ENCODE measurements around the gene ABCD1.

The ABCD1 gene

GRCh38 chrX:153766098-153766817, 41.6 kb downstream of the ABCD1 start:
- Histone ChIP-seq H3K4me3 (ENCODE audit: low read length) (peak overlapping the region; percentile 42), H3K9ac (ENCODE audit: low read length) (peak overlapping the region; percentile 47), H3K4me1 (ENCODE audit: control insufficient read depth, insufficient read depth, low read length) (peaks cover 4% of the 10 kb centered on the region), H3K27me3 (ENCODE audit: control insufficient read depth, insufficient read depth, low read length) (no peaks in the 10 kb centered on the region), H3K36me3 (ENCODE audit: control insufficient read depth, insufficient read depth, low read length) (no peaks in the 10 kb centered on the region), H3K27ac (ENCODE audit: low read depth, low read length) (peak overlapping the region; percentile 79)

GRCh38 chrX:153766871-153767673, 42.4 kb downstream of the ABCD1 start:
- Histone ChIP-seq H3K4me3 (ENCODE audit: low read length) (peak overlapping the region; percentile 26), H3K27ac (ENCODE audit: low read depth, low read length) (peak overlapping the region; percentile 71), H3K27me3 (ENCODE audit: control insufficient read depth, insufficient read depth, low read length) (no peaks in the 10 kb centered on the region), H3K4me1 (ENCODE audit: control insufficient read depth, insufficient read depth, low read length) (peaks cover 4% of the 10 kb centered on the region), H3K9ac (ENCODE audit: low read length) (peak overlapping the region; percentile 47), H3K36me3 (ENCODE audit: control insufficient read depth, insufficient read depth, low read length) (no peaks in the 10 kb centered on the region)

- H3K27ac ChIP-seq (ENCODE audit: low read depth, low read length), result no peak overlapping the region
- H3K9ac ChIP-seq (ENCODE audit: low read length), result no peak overlapping the region
- no peak overlapping the region for H3K4me3 ChIP-seq (ENCODE audit: low read length)
- H3K4me1 ChIP-seq (ENCODE audit: control insufficient read depth, insufficient read depth, low read length), result peaks cover 4% of the 10 kb centered on the region
- H3K27me3 ChIP-seq (ENCODE audit: control insufficient read depth, insufficient read depth, low read length), result no peaks in the 10 kb centered on the region
- no peaks in the 10 kb centered on the region for H3K36me3 ChIP-seq (ENCODE audit: control insufficient read depth, insufficient read depth, low read length)
Measured at GRCh38 chrX:153767674-153768055, 43.0 kb downstream of the ABCD1 start.

- H3K4me3 ChIP-seq (ENCODE audit: low read length), result no peak overlapping the region
- H3K36me3 ChIP-seq (ENCODE audit: control insufficient read depth, insufficient read depth, low read length), result no peaks in the 10 kb centered on the region
- no peaks in the 10 kb centered on the region for H3K27me3 ChIP-seq (ENCODE audit: control insufficient read depth, insufficient read depth, low read length)
- H3K27ac ChIP-seq (ENCODE audit: low read depth, low read length), result no peak overlapping the region
- peaks cover 4% of the 10 kb centered on the region for H3K4me1 ChIP-seq (ENCODE audit: control insufficient read depth, insufficient read depth, low read length)
- H3K9ac ChIP-seq (ENCODE audit: low read length), result no peak overlapping the region
Measured at GRCh38 chrX:153768311-153769157, 43.9 kb downstream of the ABCD1 start.

- H3K4me1 ChIP-seq (ENCODE audit: control insufficient read depth, insufficient read depth, low read length), result peaks cover 4% of the 10 kb centered on the region
- H3K36me3 ChIP-seq (ENCODE audit: control insufficient read depth, insufficient read depth, low read length), result no peaks in the 10 kb centered on the region
- H3K27me3 ChIP-seq (ENCODE audit: control insufficient read depth, insufficient read depth, low read length), result no peaks in the 10 kb centered on the region
- H3K27ac ChIP-seq (ENCODE audit: low read depth, low read length), result no peak overlapping the region
- no peak overlapping the region for H3K9ac ChIP-seq (ENCODE audit: low read length)
- H3K4me3 ChIP-seq (ENCODE audit: low read length), result no peak overlapping the region
Measured at GRCh38 chrX:153769158-153769864, 44.7 kb downstream of the ABCD1 start.

- Histone ChIP-seq H3K27me3 (ENCODE audit: control insufficient read depth, insufficient read depth, low read length) (peaks cover 1% of the 10 kb centered on the region), H3K36me3 (ENCODE audit: control insufficient read depth, insufficient read depth, low read length) (no peaks in the 10 kb centered on the region), H3K4me3 (ENCODE audit: low read length) (no peak overlapping the region), H3K4me1 (ENCODE audit: control insufficient read depth, insufficient read depth, low read length) (peaks cover 4% of the 10 kb centered on the region), H3K9ac (ENCODE audit: low read length) (no peak overlapping the region), H3K27ac (ENCODE audit: low read depth, low read length) (no peak overlapping the region)
Measured at GRCh38 chrX:153769865-153770600, 45.4 kb downstream of the ABCD1 start.

- Histone ChIP-seq H3K36me3 (ENCODE audit: control insufficient read depth, insufficient read depth, low read length) (no peaks in the 10 kb centered on the region), H3K9ac (ENCODE audit: low read length) (no peak overlapping the region), H3K4me3 (ENCODE audit: low read length) (no peak overlapping the region), H3K27me3 (ENCODE audit: control insufficient read depth, insufficient read depth, low read length) (peaks cover 2% of the 10 kb centered on the region), H3K4me1 (ENCODE audit: control insufficient read depth, insufficient read depth, low read length) (peaks cover 4% of the 10 kb centered on the region), H3K27ac (ENCODE audit: low read depth, low read length) (no peak overlapping the region)
Measured at GRCh38 chrX:153770601-153771414, 46.2 kb downstream of the ABCD1 start.

GRCh38 chrX:153771415-153772315, 47.0 kb downstream of the ABCD1 start:
- Histone ChIP-seq H3K9ac (ENCODE audit: low read length) (no peak overlapping the region), H3K4me3 (ENCODE audit: low read length) (no peak overlapping the region), H3K27ac (ENCODE audit: low read depth, low read length) (no peak overlapping the region), H3K4me1 (ENCODE audit: control insufficient read depth, insufficient read depth, low read length) (peaks cover 2% of the 10 kb centered on the region), H3K36me3 (ENCODE audit: control insufficient read depth, insufficient read depth, low read length) (no peaks in the 10 kb centered on the region), H3K27me3 (ENCODE audit: control insufficient read depth, insufficient read depth, low read length) (peaks cover 2% of the 10 kb centered on the region)

GRCh38 chrX:153772316-153773217, 47.9 kb downstream of the ABCD1 start:
- no peak overlapping the region for H3K4me3 ChIP-seq (ENCODE audit: low read length)
- H3K36me3 ChIP-seq (ENCODE audit: control insufficient read depth, insufficient read depth, low read length), result no peaks in the 10 kb centered on the region
- no peak overlapping the region for H3K9ac ChIP-seq (ENCODE audit: low read length)
- H3K4me1 ChIP-seq (ENCODE audit: control insufficient read depth, insufficient read depth, low read length), result no peaks in the 10 kb centered on the region
- no peak overlapping the region for H3K27ac ChIP-seq (ENCODE audit: low read depth, low read length)
- peaks cover 2% of the 10 kb centered on the region for H3K27me3 ChIP-seq (ENCODE audit: control insufficient read depth, insufficient read depth, low read length)

All from rectal smooth muscle tissue (tissue), 1 donor.